Naive thymus-derived CD4-positive, alpha-beta T cell (primary cell): ENCODE data around the gene SCGB1C2. TPM values are rescaled to one million over a fixed set of nuclear protein-coding genes. Genes with fewer than 3 reads are reported as not detected.

Experiments
- ATAC-seq: fragments of 150-1000 bp; cut with Tn5 transposase; 2 replicates; pipeline ENCODE4 v1.10.0; 2021; ENCODE audit warnings: mild to moderate bottlenecking, moderate library complexity
- CTCF ChIA-PET: fragments of 350-600 bp; sonication (Branson Sonifier 250); formaldehyde crosslinking; loops from one replicate; lab custom pipeline; 2021; ENCODE audit warnings: antibody characterized with exemption; lab: Charles Lee
- POLR2A ChIA-PET: fragments of 350-600 bp; sonication (Branson Sonifier 250); formaldehyde crosslinking; loops from one replicate; lab custom pipeline; 2021; ENCODE audit warnings: antibody characterized with exemption, inconsistent platforms; lab: Charles Lee
- DNase-seq, 9 donors: peaks; one replicate each; pipeline versions ENCODE4 v3.0.0 to v3.0.0-alpha.2; 2020 to 2022; ENCODE audit warnings: mixed read lengths in 1 of 9
- H3K27ac ChIP-seq: one replicate; pipeline ENCODE4 v1.7.0; 2013; ENCODE audit warnings: mild to moderate bottlenecking, low read depth, low read length, moderate library complexity
- H3K27me3 ChIP-seq, 2 donors: one replicate each; pipeline ENCODE4 v1.7.0; 2013; ENCODE audit warnings: low read length in 2 of 2, mild to moderate bottlenecking in 2 of 2, moderate library complexity in 2 of 2; ENCODE audit not compliant: control insufficient read depth in 2 of 2, insufficient read depth in 2 of 2
- H3K36me3 ChIP-seq, 3 experiments: 1 replicate in 2 of 3; 2 replicates in 1 of 3; pipeline ENCODE4 v1.7.0; 2013; ENCODE audit warnings: low read length in 3 of 3, mild to moderate bottlenecking in 3 of 3, moderate library complexity in 1 of 3; ENCODE audit not compliant: insufficient read depth in 3 of 3, control insufficient read depth in 2 of 3
- H3K4me1 ChIP-seq, 2 donors: one replicate each; pipeline ENCODE4 v1.7.0; 2013; ENCODE audit warnings: low read length in 2 of 2, mild to moderate bottlenecking in 2 of 2, moderate library complexity in 1 of 2; ENCODE audit not compliant: control insufficient read depth in 2 of 2, insufficient read depth in 2 of 2
- H3K4me3 ChIP-seq: 2 replicates; pipeline ENCODE4 v1.7.0; 2013; ENCODE audit warnings: mild to moderate bottlenecking, low read length
- H3K9me3 ChIP-seq, 3 experiments: 1 replicate in 2 of 3; 2 replicates in 1 of 3; pipeline ENCODE4 v1.7.0; 2013; ENCODE audit warnings: low read length in 3 of 3; ENCODE audit not compliant: control insufficient read depth in 2 of 3
- H3K27ac Mint-ChIP-seq, 9 donors: one replicate each; pipeline ENCODE4 v1.8.0; 2020 to 2022; ENCODE audit warnings: mixed read lengths in 9 of 9, mild to moderate bottlenecking in 8 of 9, moderate library complexity in 5 of 9, inconsistent platforms in 2 of 9
- H3K27me3 Mint-ChIP-seq, 5 donors: one replicate each; pipeline ENCODE4 v1.8.0; 2021 to 2022; ENCODE audit warnings: mixed read lengths in 5 of 5, mild to moderate bottlenecking in 1 of 5
- H3K36me3 Mint-ChIP-seq, 5 donors: one replicate each; pipeline ENCODE4 v1.8.0; 2020 to 2022; ENCODE audit warnings: mixed read lengths in 5 of 5, mild to moderate bottlenecking in 3 of 5, inconsistent platforms in 1 of 5
- H3K4me1 Mint-ChIP-seq, 7 donors: one replicate each; pipeline ENCODE4 v1.8.0; 2020 to 2022; ENCODE audit warnings: mixed read lengths in 7 of 7, mild to moderate bottlenecking in 3 of 7, inconsistent platforms in 1 of 7
- H3K4me3 Mint-ChIP-seq, 10 donors: one replicate each; pipeline ENCODE4 v1.8.0; 2020 to 2022; ENCODE audit warnings: mild to moderate bottlenecking in 10 of 10, mixed read lengths in 10 of 10, moderate library complexity in 6 of 10, inconsistent platforms in 2 of 10
- H3K9me3 Mint-ChIP-seq, 11 donors: one replicate each; pipeline ENCODE4 v1.8.0; 2020 to 2022; ENCODE audit warnings: mixed read lengths in 11 of 11, mild to moderate bottlenecking in 4 of 11, inconsistent platforms in 1 of 11, moderate library complexity in 1 of 11
- intact Hi-C, 2 donors: fragments of 100-400 bp; cut with micrococcal nuclease; formaldehyde crosslinking; loops; one replicate each; pipeline ENCODE4 v1.15.1; 2023
- polyA plus RNA-seq, 2 donors: library from polyadenylated mRNA; unstranded; fragments of 300-500 nt; fragmentation: Illumina TruSeq; gene quantifications; one replicate each; pipeline ENCODE4 v1.2.3, GENCODE V29; 2021
- total RNA-seq, 6 experiments: library from RNA in 5 of 6; stranded (reverse) in 5 of 6; gene quantifications; 1 replicate in 5 of 6; 2 replicates in 1 of 6; pipeline ENCODE4 v1.2.3 and lab custom pipeline; 2021 to 2026

Gene SCGB1C2
- total and polyA plus RNA-seq, 7 experiments from 2014 or later = not detected

DNA sequence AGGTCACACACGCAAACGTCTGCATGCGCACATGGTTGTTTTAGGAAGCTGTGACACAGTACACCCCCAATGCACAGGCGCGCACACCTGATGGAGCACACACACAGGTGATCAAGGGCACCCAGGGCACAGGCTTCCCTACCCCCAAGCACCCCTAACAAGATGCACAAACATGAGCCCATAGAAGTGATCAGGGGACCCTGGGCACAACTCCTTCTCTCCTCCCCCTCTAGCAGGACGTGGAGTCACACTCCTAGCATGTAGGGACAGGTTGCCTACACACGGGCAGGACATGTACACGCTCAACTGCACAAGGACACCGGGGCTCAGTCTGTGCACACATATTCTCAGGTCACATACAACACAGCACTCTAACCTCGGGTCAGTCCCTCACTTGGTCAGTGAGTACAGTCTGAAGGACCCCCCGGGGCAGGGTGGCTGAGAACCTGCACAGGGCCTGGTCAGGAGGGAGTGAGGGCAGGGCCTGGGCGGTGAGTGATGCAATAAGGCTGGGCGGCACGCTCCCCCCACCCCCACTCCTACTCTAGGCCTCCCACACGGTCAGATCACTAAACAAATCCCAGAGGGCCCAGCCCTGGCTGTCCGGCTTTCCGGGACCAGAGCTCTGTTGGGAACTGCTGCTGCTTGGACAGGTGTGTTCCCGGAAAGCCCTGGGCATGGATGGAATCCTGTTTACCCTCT, 44.8 kb downstream of the SCGB1C2 start:
- Histone ChIP-seq H3K4me1 (no peaks in the 10 kb centered on the region), H3K9me3 (no peaks in the 10 kb centered on the region), H3K27ac (no peak overlapping the region), H3K27me3 (peaks cover 0 to 7% of the 10 kb centered on the region in 2 donors), H3K4me3 (no peak overlapping the region), H3K36me3 (no peaks in the 10 kb centered on the region)
- H3K27me3 Mint-ChIP-seq = peaks cover 33 to 61% (median 46%) of the 10 kb centered on the region in 5 donors
- ChIA-PET CTCF (no interaction called here), POLR2A (no interaction called here)
- H3K4me3 Mint-ChIP-seq = peak overlapping the region in 9 of 10 donors; percentile 51 to 83 (median 73)
- DNase-seq (no peak), ATAC-seq (no peak)
- peak overlapping the region in 1 of 9 donors; percentile 30 for H3K27ac Mint-ChIP-seq
- no peaks in the 10 kb centered on the region for H3K9me3 Mint-ChIP-seq
- H3K4me1 Mint-ChIP-seq = peaks cover 0 to 25% (median 6%) of the 10 kb centered on the region in 7 donors
- H3K36me3 Mint-ChIP-seq = peaks cover 0 to 5% (median 0%) of the 10 kb centered on the region in 5 donors
- intact Hi-C loops = no loop called here

DNA sequence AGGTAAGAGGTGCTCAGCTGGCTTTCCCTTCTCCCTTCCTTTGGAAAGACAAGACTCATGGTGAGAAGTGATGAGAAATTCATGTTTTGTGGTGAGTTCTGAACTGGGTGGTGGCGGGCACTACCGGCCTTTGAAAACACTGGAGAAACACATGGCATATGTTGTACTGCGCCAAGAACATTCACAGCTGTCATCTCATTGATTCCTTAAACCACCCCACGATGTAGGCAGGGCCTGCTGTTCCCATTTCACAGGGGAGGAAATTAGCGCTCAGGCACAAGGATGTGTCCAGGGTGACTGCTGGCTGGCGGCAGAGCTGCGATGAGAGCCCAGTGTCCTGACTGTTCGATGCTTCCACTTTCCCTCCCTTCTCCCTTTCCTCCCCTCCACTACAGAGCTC, 45.7 kb downstream of the SCGB1C2 start:
- ChIA-PET CTCF (interaction anchor here (0.6 kb wide), 1 partner anchor 126 kb away, joined by 3 read pairs; no protein-coding TSS in a partner anchor), POLR2A (no interaction called here)
- H3K4me1 ChIP-seq = no peaks in the 10 kb centered on the region
- H3K4me3 ChIP-seq = no peak overlapping the region
- intact Hi-C loops = no loop called here
- peak overlapping the region in 1 of 10 donors; percentile 73 for H3K4me3 Mint-ChIP-seq
- H3K36me3 Mint-ChIP-seq = peaks cover 0 to 5% (median 0%) of the 10 kb centered on the region in 5 donors
- peaks cover 28 to 52% (median 42%) of the 10 kb centered on the region in 5 donors for H3K27me3 Mint-ChIP-seq
- no peaks in the 10 kb centered on the region for H3K9me3 ChIP-seq
- H3K9me3 Mint-ChIP-seq = no peaks in the 10 kb centered on the region
- peaks cover 0 to 7% of the 10 kb centered on the region in 2 donors for H3K27me3 ChIP-seq
- DNase-seq (no peak), ATAC-seq (no peak)
- no peak overlapping the region for H3K27ac ChIP-seq
- H3K4me1 Mint-ChIP-seq = peaks cover 0 to 25% (median 6%) of the 10 kb centered on the region in 7 donors
- no peak overlapping the region for H3K27ac Mint-ChIP-seq
- H3K36me3 ChIP-seq = no peaks in the 10 kb centered on the region

DNA sequence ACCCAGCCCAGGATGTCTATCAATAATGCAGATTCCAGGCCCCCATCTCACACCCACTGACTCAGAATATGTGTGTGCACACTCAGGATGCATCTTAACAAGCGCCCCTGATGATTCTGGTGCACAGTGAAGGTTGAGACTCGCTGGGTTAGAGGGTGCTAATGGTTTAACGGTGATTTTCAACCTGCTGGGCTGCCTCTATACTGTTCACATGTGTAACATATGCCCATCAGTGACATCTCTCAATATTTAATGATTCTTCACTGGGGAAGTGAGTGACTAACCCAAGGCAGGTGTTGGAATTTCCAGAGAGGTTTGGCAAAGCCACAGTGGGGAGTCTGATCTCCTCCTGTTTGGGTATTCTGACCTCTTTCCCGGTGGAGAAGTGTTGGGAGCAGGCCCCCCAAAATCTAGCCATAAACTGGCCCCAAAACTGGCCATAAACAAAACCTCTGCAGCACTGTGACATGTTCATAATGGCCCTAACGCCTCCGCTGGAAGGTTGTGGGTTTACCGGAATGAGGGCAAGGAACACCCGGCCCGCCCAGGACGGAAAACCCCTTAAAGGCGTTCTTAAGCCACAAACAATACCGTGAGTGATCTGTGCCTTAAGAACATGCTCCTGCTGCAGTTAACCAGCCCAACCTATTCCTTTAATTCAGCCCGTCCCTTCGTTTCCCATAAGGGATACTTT, 48.2 kb downstream of the SCGB1C2 start:
- H3K9me3 ChIP-seq = no peaks in the 10 kb centered on the region
- no peak for ATAC-seq
- peak overlapping the region in 2 of 9 donors; percentile 62 to 73 for H3K27ac Mint-ChIP-seq
- ChIA-PET CTCF (no interaction called here), POLR2A (no interaction called here)
- no peaks in the 10 kb centered on the region for H3K4me1 ChIP-seq
- H3K4me3 ChIP-seq = no peak overlapping the region
- no peak overlapping the region for H3K27ac ChIP-seq
- H3K4me1 Mint-ChIP-seq = peaks cover 0 to 25% (median 6%) of the 10 kb centered on the region in 7 donors
- peak in 2 of 9 donors; percentile 21 to 64 for DNase-seq
- peak overlapping the region in 3 of 10 donors; percentile 45 to 75 (median 46) for H3K4me3 Mint-ChIP-seq
- peaks cover 0 to 4% of the 10 kb centered on the region in 2 donors for H3K27me3 ChIP-seq
- intact Hi-C loops = no loop called here
- no peaks in the 10 kb centered on the region for H3K9me3 Mint-ChIP-seq
- H3K27me3 Mint-ChIP-seq = peaks cover 23 to 43% (median 32%) of the 10 kb centered on the region in 5 donors
- H3K36me3 Mint-ChIP-seq = peaks cover 0 to 5% (median 0%) of the 10 kb centered on the region in 5 donors
- H3K36me3 ChIP-seq = no peaks in the 10 kb centered on the region

DNA sequence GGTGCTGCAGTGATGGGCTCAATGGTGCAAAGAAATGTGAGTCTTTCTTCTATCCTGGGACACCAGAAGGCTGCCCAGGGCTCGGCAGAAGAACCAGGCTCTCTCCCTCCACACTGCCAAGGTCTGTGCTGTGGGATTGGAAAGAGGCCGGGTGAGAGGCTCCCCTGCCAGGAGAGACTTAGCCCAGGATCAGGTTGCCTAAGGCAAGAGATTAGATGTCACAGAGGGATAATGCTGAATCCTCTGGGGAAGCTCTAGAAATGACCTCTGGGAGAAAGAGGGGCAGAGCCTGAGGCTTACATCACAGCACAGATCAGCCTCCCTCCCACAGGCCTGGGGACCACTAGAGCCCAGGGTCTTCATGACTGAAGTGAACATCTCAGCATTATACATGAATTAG, 49.8 kb downstream of the SCGB1C2 start:
- intact Hi-C loops = no loop called here
- ChIA-PET POLR2A (no interaction called here), CTCF (no interaction called here)
- no peak overlapping the region for H3K4me3 ChIP-seq
- no peak overlapping the region for H3K4me3 Mint-ChIP-seq
- no peak overlapping the region for H3K27ac Mint-ChIP-seq
- H3K36me3 Mint-ChIP-seq = peaks cover 0 to 2% (median 0%) of the 10 kb centered on the region in 5 donors
- H3K27me3 Mint-ChIP-seq = peaks cover 19 to 40% (median 28%) of the 10 kb centered on the region in 5 donors
- no peak overlapping the region for H3K27ac ChIP-seq
- no peaks in the 10 kb centered on the region for H3K36me3 ChIP-seq
- ATAC-seq (no peak), DNase-seq (no peak)
- no peaks in the 10 kb centered on the region for H3K9me3 Mint-ChIP-seq
- H3K4me1 Mint-ChIP-seq = peaks cover 0 to 22% (median 2%) of the 10 kb centered on the region in 7 donors
- H3K4me1 ChIP-seq = no peaks in the 10 kb centered on the region
- H3K27me3 ChIP-seq = no peaks in the 10 kb centered on the region
- H3K9me3 ChIP-seq = no peaks in the 10 kb centered on the region

Other genes starting within 250 kb of the SCGB1C2 start
- gene DOC2B, start 44.1 kb downstream of the SCGB1C2 start, total RNA-seq = under 1 TPM in 3 of 5 experiments, not detected in 2; 0.24 to 0.58 (median 0.27) TPM
- gene DOC2B, start 44.1 kb downstream of the SCGB1C2 start, polyA plus RNA-seq = not detected
- 10 to 100 TPM in 2 of 5 experiments, 1 to 10 TPM in 3; 3.0 to 19.6 (median 4.3) TPM for gene RPH3AL, start 215.2 kb downstream of the SCGB1C2 start, total RNA-seq
- gene RPH3AL, start 215.2 kb downstream of the SCGB1C2 start, polyA plus RNA-seq = 1 to 10 TPM in 1 of 2 donors, under 1 TPM in 1; 0.84 to 8.4 TPM